MG63 (cell line): ENCODE data around the gene PLEKHN1. TPM values are rescaled to one million over a fixed set of nuclear protein-coding genes. Genes with fewer than 3 reads are reported as not detected.
"Not testable (repeated sequence)": the region's sequence is repeated elsewhere in the genome, so short reads cannot be mapped to it uniquely, and the experiment has no call there.

Experiments used
- DNase-seq: peaks from one replicate; pipeline ENCODE4 v3.0.0-alpha.2; 2020
- H3K27me3 ChIP-seq: fragments of 250-450 bp; sonication (Bioruptor Pico); 2 replicates; pipeline ENCODE4 v1.5.1; 2020; ENCODE audit warnings: mild to moderate bottlenecking, moderate library complexity
- H3K36me3 ChIP-seq: fragments of 250-450 bp; sonication (Bioruptor Pico); 2 replicates; pipeline ENCODE4 v1.5.1; 2020; ENCODE audit warnings: mild to moderate bottlenecking, moderate library complexity
- H3K4me3 ChIP-seq: fragments of 250-450 bp; sonication (Bioruptor Pico); 2 replicates; pipeline ENCODE4 v1.5.1; 2020; ENCODE audit warnings: mild to moderate bottlenecking, moderate library complexity
- H3K9me3 ChIP-seq: fragments of 250-450 bp; sonication (Bioruptor Pico); 2 replicates; pipeline ENCODE4 v1.5.1; 2020; ENCODE audit warnings: mild to moderate bottlenecking, moderate library complexity
- total RNA-seq: library from RNA; depleted of rRNA; stranded (reverse); fragments of >200 nt; shearing (Covaris generic); gene quantifications from 2 replicates; pipeline ENCODE4 v1.2.3, GENCODE V29; 2014; ENCODE audit warnings: low replicate concordance

Gene PLEKHN1
- total RNA-seq, 1 experiment from 2014 or later = 0.56 TPM

- no peaks in the 10 kb centered on the region for H3K9me3 ChIP-seq
- DNase-seq = no peak
- no peaks in the 10 kb centered on the region for H3K27me3 ChIP-seq
- H3K4me3 ChIP-seq = no peak overlapping the region
- H3K36me3 ChIP-seq = no peaks in the 10 kb centered on the region
Measured at GRCh38 chr1:985126-985525, 18.8 kb downstream of the PLEKHN1 start.

- not testable (repeated sequence) for H3K9me3 ChIP-seq, H3K4me3 ChIP-seq, H3K27me3 ChIP-seq, H3K36me3 ChIP-seq
- DNase-seq = peak; percentile 34
Measured at GRCh38 chr1:988061-988460, 21.8 kb downstream of the PLEKHN1 start.

- H3K36me3 ChIP-seq, H3K4me3 ChIP-seq, H3K9me3 ChIP-seq, H3K27me3 ChIP-seq, DNase-seq: not testable (repeated sequence)
Measured at GRCh38 chr1:991275-991674, 25.0 kb downstream of the PLEKHN1 start.

GRCh38 chr1:991895-992294 is 25.6 kb downstream of the PLEKHN1 start:
- Histone ChIP-seq H3K9me3 (no peaks in the 10 kb centered on the region), H3K4me3 (no peak overlapping the region), H3K27me3 (no peaks in the 10 kb centered on the region), H3K36me3 (no peaks in the 10 kb centered on the region)
- DNase-seq = no peak

GRCh38 chr1:992362-992761 is 26.1 kb downstream of the PLEKHN1 start:
- H3K36me3 ChIP-seq = no peaks in the 10 kb centered on the region
- no peak for DNase-seq
- no peaks in the 10 kb centered on the region for H3K27me3 ChIP-seq
- no peak overlapping the region for H3K4me3 ChIP-seq
- H3K9me3 ChIP-seq = no peaks in the 10 kb centered on the region

GRCh38 chr1:993379-993995 is 27.2 kb downstream of the PLEKHN1 start:
- Histone ChIP-seq H3K27me3 (no peaks in the 10 kb centered on the region), H3K9me3 (no peaks in the 10 kb centered on the region), H3K36me3 (no peaks in the 10 kb centered on the region), H3K4me3 (no peak overlapping the region)
- DNase-seq = no peak

GRCh38 chr1:994546-994945 is 28.3 kb downstream of the PLEKHN1 start:
- DNase-seq, H3K36me3 ChIP-seq, H3K9me3 ChIP-seq, H3K27me3 ChIP-seq, H3K4me3 ChIP-seq: not testable (repeated sequence)

GRCh38 chr1:995665-996633 is 29.7 kb downstream of the PLEKHN1 start:
- Histone ChIP-seq H3K27me3 (no peaks in the 10 kb centered on the region), H3K9me3 (no peaks in the 10 kb centered on the region), H3K36me3 (no peaks in the 10 kb centered on the region), H3K4me3 (no peak overlapping the region)
- no peak for DNase-seq

- no peak overlapping the region for H3K4me3 ChIP-seq
- H3K36me3 ChIP-seq = no peaks in the 10 kb centered on the region
- no peak for DNase-seq
- H3K27me3 ChIP-seq = no peaks in the 10 kb centered on the region
- H3K9me3 ChIP-seq = no peaks in the 10 kb centered on the region
Measured at GRCh38 chr1:996851-997712, 30.8 kb downstream of the PLEKHN1 start.

GRCh38 chr1:997713-997992 is 31.4 kb downstream of the PLEKHN1 start:
- no peaks in the 10 kb centered on the region for H3K9me3 ChIP-seq
- no peak overlapping the region for H3K4me3 ChIP-seq
- H3K36me3 ChIP-seq = no peaks in the 10 kb centered on the region
- no peaks in the 10 kb centered on the region for H3K27me3 ChIP-seq
- no peak for DNase-seq

- Histone ChIP-seq H3K27me3 (no peaks in the 10 kb centered on the region), H3K9me3 (no peaks in the 10 kb centered on the region), H3K36me3 (no peaks in the 10 kb centered on the region), H3K4me3 (no peak overlapping the region)
- DNase-seq = no peak
Measured at GRCh38 chr1:997993-998744, 31.9 kb downstream of the PLEKHN1 start.

- H3K27me3 ChIP-seq = no peaks in the 10 kb centered on the region
- H3K36me3 ChIP-seq = no peaks in the 10 kb centered on the region
- no peaks in the 10 kb centered on the region for H3K9me3 ChIP-seq
- H3K4me3 ChIP-seq = peak overlapping the region; percentile 84
- no peak for DNase-seq
Measured at GRCh38 chr1:998745-998994, 32.4 kb downstream of the PLEKHN1 start.

GRCh38 chr1:998995-999724 is 32.9 kb downstream of the PLEKHN1 start:
- H3K27me3 ChIP-seq = no peaks in the 10 kb centered on the region
- H3K4me3 ChIP-seq = peak overlapping the region; percentile 84
- peak; percentile 43 for DNase-seq
- H3K36me3 ChIP-seq = no peaks in the 10 kb centered on the region
- no peaks in the 10 kb centered on the region for H3K9me3 ChIP-seq

- H3K4me3 ChIP-seq = peak within 1 kb of the TSS; percentile 84
- DNase-seq = peak; percentile 94
- no peaks in the 10 kb centered on the region for H3K27me3 ChIP-seq
- no peaks in the 10 kb centered on the region for H3K9me3 ChIP-seq
- H3K36me3 ChIP-seq = no peaks in the 10 kb centered on the region
Measured at GRCh38 chr1:999725-1000356, 33.6 kb downstream of the PLEKHN1 start, which contains the start of gene HES4. Gene HES4, minus strand, starts transcription at chr1:1000097. Its CDS starts 124 bp downstream, at chr1:999973.

- peak; percentile 85 for DNase-seq
- Histone ChIP-seq H3K4me3 (peak overlapping the region; percentile 84), H3K27me3 (no peaks in the 10 kb centered on the region), H3K36me3 (no peaks in the 10 kb centered on the region), H3K9me3 (no peaks in the 10 kb centered on the region)
Measured at GRCh38 chr1:1000357-1001056, 34.2 kb downstream of the PLEKHN1 start.
